Measurements from ENCODE around the gene RPS18.

DNA sequence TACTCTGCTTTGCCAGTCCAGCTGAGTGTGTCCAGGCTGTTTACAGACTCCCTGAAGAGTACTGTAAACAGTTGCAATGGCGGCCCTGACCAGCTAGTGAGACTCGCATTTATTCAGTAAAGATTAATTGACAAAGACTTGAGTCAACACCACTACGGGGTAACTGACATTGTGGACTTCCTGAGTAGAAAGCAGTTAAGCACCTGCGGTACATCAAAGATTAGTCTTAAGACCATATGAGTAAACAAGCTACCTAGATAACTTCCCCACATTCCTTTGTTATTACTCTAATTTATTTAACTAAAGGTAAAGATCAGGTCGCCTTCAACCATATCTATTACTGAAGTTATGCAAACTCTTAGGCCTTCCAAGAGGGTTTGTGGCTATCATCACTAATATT lies 12.8 kb upstream of the RPS18 start:
- TF ChIP-seq TAF1 (IDR thresholded peaks at IDR 0.05; ENCODE audit: low read depth, low read length), result no peak
- no peak for TF ChIP-seq POLR2AphosphoS5 (IDR thresholded peaks at IDR 0.05; ENCODE audit: low read depth, low read length)

Measured in GM12891 (cell line).